Hepatocyte (in vitro differentiated cells): ENCODE results near the gene UBE2U.

Source experiments
- EZH2 ChIP-seq: fragments of 200-600 bp; sonication (generic); IDR thresholded peaks from 2 replicates; pipeline ENCODE4 v1.6.1; 2016; ENCODE audit warnings: antibody characterized with exemption, mild to moderate bottlenecking, borderline replicate concordance
- EZH2phosphoT487 ChIP-seq: fragments of 200-600 bp; sonication (generic); IDR thresholded peaks from one replicate; pipeline ENCODE4 v1.6.1; 2018; ENCODE audit warnings: antibody characterized with exemption, mild to moderate bottlenecking, low read depth, moderate library complexity; ENCODE audit not compliant: unreplicated experiment, severe bottlenecking
- TF ChIP-seq, protein P1 (sequence below): fragments of 200-600 bp; sonication (generic); IDR thresholded peaks from 2 replicates; pipeline ENCODE4 v1.5.1; 2016; ENCODE audit warnings: antibody characterized with exemption, mild to moderate bottlenecking; ENCODE audit not compliant: poor library complexity

DNA sequence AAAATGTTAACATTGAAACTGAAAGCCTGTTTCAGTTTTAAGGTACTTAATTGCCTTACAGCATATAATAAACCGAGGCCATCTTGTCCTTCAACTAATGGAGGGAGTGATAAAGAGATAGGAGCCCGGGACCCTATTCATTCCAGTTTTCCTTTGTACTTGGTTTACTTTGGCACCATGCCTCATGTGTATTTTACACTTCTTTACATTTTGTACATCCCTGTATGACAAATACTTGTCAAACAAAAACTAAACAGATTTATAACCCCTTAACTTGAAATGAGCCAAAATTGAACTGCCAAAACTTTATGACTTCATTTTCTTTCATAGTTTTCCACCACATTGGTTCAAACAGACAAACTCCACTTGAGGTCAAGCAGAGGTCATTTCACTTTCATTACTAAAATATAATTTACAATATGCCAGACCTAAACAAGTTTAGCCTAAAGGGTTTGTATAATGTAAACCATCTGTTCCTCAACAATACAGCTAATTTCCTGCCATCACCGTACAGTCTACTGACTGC, 30.9 kb upstream of the UBE2U start:
- TF ChIP-seq, protein P1, sequence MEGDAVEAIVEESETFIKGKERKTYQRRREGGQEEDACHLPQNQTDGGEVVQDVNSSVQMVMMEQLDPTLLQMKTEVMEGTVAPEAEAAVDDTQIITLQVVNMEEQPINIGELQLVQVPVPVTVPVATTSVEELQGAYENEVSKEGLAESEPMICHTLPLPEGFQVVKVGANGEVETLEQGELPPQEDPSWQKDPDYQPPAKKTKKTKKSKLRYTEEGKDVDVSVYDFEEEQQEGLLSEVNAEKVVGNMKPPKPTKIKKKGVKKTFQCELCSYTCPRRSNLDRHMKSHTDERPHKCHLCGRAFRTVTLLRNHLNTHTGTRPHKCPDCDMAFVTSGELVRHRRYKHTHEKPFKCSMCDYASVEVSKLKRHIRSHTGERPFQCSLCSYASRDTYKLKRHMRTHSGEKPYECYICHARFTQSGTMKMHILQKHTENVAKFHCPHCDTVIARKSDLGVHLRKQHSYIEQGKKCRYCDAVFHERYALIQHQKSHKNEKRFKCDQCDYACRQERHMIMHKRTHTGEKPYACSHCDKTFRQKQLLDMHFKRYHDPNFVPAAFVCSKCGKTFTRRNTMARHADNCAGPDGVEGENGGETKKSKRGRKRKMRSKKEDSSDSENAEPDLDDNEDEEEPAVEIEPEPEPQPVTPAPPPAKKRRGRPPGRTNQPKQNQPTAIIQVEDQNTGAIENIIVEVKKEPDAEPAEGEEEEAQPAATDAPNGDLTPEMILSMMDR = no peak
- TF ChIP-seq EZH2phosphoT487 (no peak), EZH2 (no peak)
